OCI-LY1 (cell line): ENCODE results near the gene DAND5.

Experiments used
- H2AFZ ChIP-seq: fragments of 200-600 bp; sonication (generic), shearing (Covaris generic); 2 replicates; pipeline ENCODE4 v1.6.0; 2014; ENCODE audit warnings: antibody characterized with exemption, mild to moderate bottlenecking, low read length
- H3F3A ChIP-seq: fragments of 200-600 bp; sonication (generic), shearing (Covaris generic); 2 replicates; pipeline ENCODE4 v1.6.0; 2014; ENCODE audit warnings: mild to moderate bottlenecking, antibody characterized with exemption, low read length, moderate library complexity; ENCODE audit not compliant: insufficient read depth
- H3K27ac ChIP-seq: fragments of 200-600 bp; sonication (generic); 2 replicates; pipeline ENCODE4 v1.5.1; 2014; ENCODE audit warnings: low read length, mixed run types, mild to moderate bottlenecking, low read depth; ENCODE audit not compliant: poor library complexity, severe bottlenecking
- H3K27me3 ChIP-seq: fragments of 200-600 bp; sonication (generic); 2 replicates; pipeline ENCODE4 v1.6.0; 2014; ENCODE audit warnings: antibody characterized with exemption, mild to moderate bottlenecking, low read length, moderate library complexity; ENCODE audit not compliant: insufficient read depth
- H3K36me3 ChIP-seq: fragments of 200-600 bp; sonication (generic); 2 replicates; pipeline ENCODE4 v1.6.1; 2014; ENCODE audit warnings: mild to moderate bottlenecking, antibody characterized with exemption, low read length, moderate library complexity, mixed read lengths; ENCODE audit not compliant: insufficient read depth
- H3K4me1 ChIP-seq: fragments of 200-600 bp; sonication (generic); 2 replicates; pipeline ENCODE4 v1.5.1; 2014; ENCODE audit warnings: mild to moderate bottlenecking, low read length, moderate library complexity; ENCODE audit not compliant: insufficient read depth, severe bottlenecking
- H3K4me2 ChIP-seq: fragments of 200-600 bp; sonication (generic), shearing (Covaris generic); 2 replicates; pipeline ENCODE4 v1.6.1; 2014; ENCODE audit warnings: low read length
- H3K4me3 ChIP-seq: fragments of 200-600 bp; sonication (generic); 2 replicates; pipeline ENCODE4 v1.5.1; 2014; ENCODE audit warnings: low read length, low read depth, mild to moderate bottlenecking, mixed read lengths; ENCODE audit not compliant: poor library complexity, severe bottlenecking
- H3K79me2 ChIP-seq: fragments of 200-600 bp; shearing (Covaris generic); 2 replicates; pipeline ENCODE4 v1.6.1; 2016; ENCODE audit warnings: mixed run types, low read length, mixed read lengths; ENCODE audit not compliant: insufficient read depth
- H3K9ac ChIP-seq: fragments of 200-600 bp; sonication (generic), shearing (Covaris generic); 2 replicates; pipeline ENCODE4 v1.6.1; 2014; ENCODE audit warnings: mild to moderate bottlenecking, low read length, mixed read lengths
- H3K9me2 ChIP-seq: fragments of 200-600 bp; sonication (generic), shearing (Covaris generic); 2 replicates; pipeline ENCODE4 v1.6.1; 2014; ENCODE audit warnings: low read depth, mild to moderate bottlenecking, low read length, mixed read lengths
- H3K9me3 ChIP-seq: fragments of 200-600 bp; shearing (Covaris generic); 2 replicates; pipeline ENCODE4 v1.6.1; 2014; ENCODE audit warnings: low read length, mixed read lengths
- H4K20me1 ChIP-seq: fragments of 200-600 bp; sonication (generic), shearing (Covaris generic); 2 replicates; pipeline ENCODE4 v1.6.0; 2016; ENCODE audit warnings: mild to moderate bottlenecking, low read length; ENCODE audit not compliant: insufficient read depth
- CTCF ChIP-seq: fragments of 200-600 bp; sonication (generic), shearing (Covaris generic); IDR thresholded peaks from 2 replicates; pipeline ENCODE4 v1.5.1; 2017; ENCODE audit warnings: mild to moderate bottlenecking, antibody characterized with exemption, low read length, moderate library complexity, mixed read lengths
- EZH2 ChIP-seq: fragments of 200-600 bp; sonication (generic), shearing (Covaris generic); IDR thresholded peaks from 2 replicates; pipeline ENCODE4 v1.8.0; 2017; ENCODE audit warnings: borderline replicate concordance, mixed run types, mild to moderate bottlenecking, antibody characterized with exemption, low read length, moderate library complexity, mixed read lengths

The DAND5 gene

GRCh38 chr19:13014921-13015280 lies 45.5 kb downstream of the DAND5 start:
- Histone ChIP-seq H3K27ac (no peak overlapping the region), H3K4me2 (no peak overlapping the region), H3K4me3 (no peak overlapping the region), H3K9ac (no peak overlapping the region), H4K20me1 (no peaks in the 10 kb centered on the region), H3K4me1 (no peaks in the 10 kb centered on the region), H3K27me3 (peaks cover 6% of the 10 kb centered on the region; the same call in 1 of the 2 replicates), H2AFZ (no peak overlapping the region), H3K79me2 (no peaks in the 10 kb centered on the region), H3K36me3 (no peaks in the 10 kb centered on the region), H3F3A (no peaks in the 10 kb centered on the region), H3K9me2 (no peaks in the 10 kb centered on the region), H3K9me3 (no peaks in the 10 kb centered on the region)
- no peak for TF ChIP-seq CTCF
- no peak for TF ChIP-seq EZH2

GRCh38 chr19:13015361-13016223 lies 46.2 kb downstream of the DAND5 start:
- H3K27me3 ChIP-seq: peaks cover 5% of the 10 kb centered on the region; the same call in 1 of the 2 replicates
- no peak overlapping the region for H2AFZ ChIP-seq
- no peaks in the 10 kb centered on the region for H3K4me1 ChIP-seq

GRCh38 chr19:13016245-13016627 lies 46.9 kb downstream of the DAND5 start:
- H4K20me1 ChIP-seq: no peaks in the 10 kb centered on the region
- no peaks in the 10 kb centered on the region for H3K4me1 ChIP-seq
- no peak overlapping the region for H3K4me2 ChIP-seq
- TF ChIP-seq CTCF (no peak), EZH2 (no peak)
- no peaks in the 10 kb centered on the region for H3K9me2 ChIP-seq
- H3K27me3 ChIP-seq: peaks cover 5% of the 10 kb centered on the region; the same call in 1 of the 2 replicates
- no peak overlapping the region for H3K27ac ChIP-seq
- H3K9ac ChIP-seq: no peak overlapping the region
- no peaks in the 10 kb centered on the region for H3K36me3 ChIP-seq
- no peaks in the 10 kb centered on the region for H3K9me3 ChIP-seq
- H3F3A ChIP-seq: no peaks in the 10 kb centered on the region
- no peak overlapping the region for H2AFZ ChIP-seq
- no peaks in the 10 kb centered on the region for H3K79me2 ChIP-seq
- H3K4me3 ChIP-seq: no peak overlapping the region

More at GRCh38 chr19:13015361-13016223, 46.2 kb downstream of the DAND5 start:
- Histone ChIP-seq H3K9ac (no peak overlapping the region), H3K9me2 (no peaks in the 10 kb centered on the region), H3K9me3 (no peaks in the 10 kb centered on the region), H4K20me1 (no peaks in the 10 kb centered on the region), H3K4me3 (no peak overlapping the region), H3F3A (no peaks in the 10 kb centered on the region), H3K79me2 (no peaks in the 10 kb centered on the region), H3K27ac (no peak overlapping the region), H3K36me3 (no peaks in the 10 kb centered on the region), H3K4me2 (no peak overlapping the region)
- TF ChIP-seq EZH2: no peak
- TF ChIP-seq CTCF: no peak
